GM23248 (cell line): ENCODE measurements around the gene ZNF383.

Experiments used
- EZH2 ChIP-seq: fragments of 200-600 bp; sonication (generic); IDR thresholded peaks from 2 replicates; pipeline ENCODE4 v1.6.1; 2018; ENCODE audit warnings: antibody characterized with exemption, mild to moderate bottlenecking; ENCODE audit not compliant: insufficient read depth, poor library complexity, severe bottlenecking
- EZH2phosphoT487 ChIP-seq: fragments of 200-600 bp; sonication (generic); IDR thresholded peaks from 2 replicates; pipeline ENCODE4 v1.6.1; 2018; ENCODE audit warnings: antibody characterized with exemption, moderate library complexity, mild to moderate bottlenecking, low read depth; ENCODE audit not compliant: insufficient read depth

- TF ChIP-seq EZH2 (no peak), EZH2phosphoT487 (no peak)
These were observed 33.6 kb downstream of the ZNF383 start for GRCh38 chr19:37251308-37252229.
